Esophagus (tissue), 2 donors: Measurements from ENCODE around the gene UCP3. TPM values are rescaled to one million over a fixed set of nuclear protein-coding genes. Genes with fewer than 3 reads are reported as not detected.

ENCODE experiments used
- H3K27ac ChIP-seq, 2 donors: one replicate each; pipeline ENCODE4 v1.5.1; 2013; ENCODE audit warnings: low read depth in 2 of 2, mild to moderate bottlenecking in 2 of 2, inconsistent platforms in 1 of 2, low read length in 1 of 2, moderate library complexity in 1 of 2
- H3K27me3 ChIP-seq, 2 donors: one replicate each; pipeline ENCODE4 v1.6.1; 2013; ENCODE audit warnings: low read length in 2 of 2, control low read depth in 1 of 2, mild to moderate bottlenecking in 1 of 2; ENCODE audit not compliant: insufficient read depth in 2 of 2, control insufficient read depth in 1 of 2
- H3K36me3 ChIP-seq, 2 donors: one replicate each; pipeline ENCODE4 v1.6.1; 2013; ENCODE audit warnings: low read length in 1 of 2; ENCODE audit not compliant: control insufficient read depth in 2 of 2, insufficient read depth in 2 of 2
- H3K4me1 ChIP-seq, 2 donors: one replicate each; pipeline ENCODE4 v1.6.1; 2013; ENCODE audit warnings: low read length in 1 of 2; ENCODE audit not compliant: control insufficient read depth in 2 of 2, insufficient read depth in 2 of 2
- H3K4me3 ChIP-seq, 2 donors: one replicate each; pipeline ENCODE4 v1.5.1; 2013; ENCODE audit warnings: low read length in 2 of 2, mild to moderate bottlenecking in 2 of 2, low read depth in 1 of 2, moderate library complexity in 1 of 2
- H3K9me3 ChIP-seq, 2 donors: one replicate each; pipeline ENCODE4 v1.6.1; 2013; ENCODE audit warnings: mild to moderate bottlenecking in 2 of 2, low read depth in 1 of 2, low read length in 1 of 2, moderate library complexity in 1 of 2; ENCODE audit not compliant: control insufficient read depth in 2 of 2, insufficient read depth in 1 of 2
- WGBS, 2 donors: extraction: QIAGEN DNeasy Blood & Tissue Kit; methylation state at CpG; one replicate each; pipeline ENCODE4 v1.1.7; 2013; 5-methylcytosine and 5-hydroxymethylcytosine counted together
- polyA plus RNA-seq, 2 donors: library from polyadenylated mRNA; stranded (reverse); fragments of 200-250 nt; gene quantifications; one replicate each; pipeline ENCODE4 v1.2.3, GENCODE V29; 2013
- donor health status: healthy with polysubstance abuse.
- donor health status: Bipolar disorder and iron deficiency.

The UCP3 gene
- polyA plus RNA-seq, 2 donors: 0.41 to 1.4 TPM

DNA sequence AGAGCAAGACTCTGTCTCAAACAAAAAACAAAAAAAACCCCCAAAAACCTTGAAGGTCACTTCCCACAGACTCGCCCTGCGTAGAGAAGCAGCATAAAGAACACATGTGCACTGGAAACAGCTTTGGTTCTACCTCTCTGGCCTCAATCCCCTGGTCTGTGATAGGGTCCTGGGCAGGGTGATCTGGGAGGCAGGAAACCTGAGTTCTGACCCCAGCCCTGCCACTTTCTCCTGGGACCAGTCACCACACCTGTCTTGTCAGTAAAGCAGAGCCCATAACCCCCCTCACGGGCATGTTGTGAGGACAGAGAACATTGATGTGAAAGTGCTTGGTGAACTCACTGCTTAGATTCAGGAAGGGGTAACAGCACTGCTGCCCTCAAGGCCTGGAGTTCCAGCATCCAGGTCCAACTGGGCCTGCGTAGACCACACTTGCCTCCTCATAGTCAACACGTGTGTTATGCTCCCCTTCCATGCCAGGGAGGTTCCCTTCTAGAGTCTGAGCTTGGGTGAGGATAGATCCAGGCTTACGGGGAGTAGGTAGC is 37.6 kb downstream of the UCP3 start:
- Histone ChIP-seq H3K4me1 (peaks cover 6 to 12% of the 10 kb centered on the region in 2 donors), H3K36me3 (peaks cover 0 to 4% of the 10 kb centered on the region in 2 donors), H3K9me3 (no peaks in the 10 kb centered on the region), H3K27ac (no peak overlapping the region), H3K27me3 (no peaks in the 10 kb centered on the region), H3K4me3 (no peak overlapping the region)
- 83 to 84% methylated on average over 6 of the region's 6 CpGs for WGBS, 2 donors

DNA sequence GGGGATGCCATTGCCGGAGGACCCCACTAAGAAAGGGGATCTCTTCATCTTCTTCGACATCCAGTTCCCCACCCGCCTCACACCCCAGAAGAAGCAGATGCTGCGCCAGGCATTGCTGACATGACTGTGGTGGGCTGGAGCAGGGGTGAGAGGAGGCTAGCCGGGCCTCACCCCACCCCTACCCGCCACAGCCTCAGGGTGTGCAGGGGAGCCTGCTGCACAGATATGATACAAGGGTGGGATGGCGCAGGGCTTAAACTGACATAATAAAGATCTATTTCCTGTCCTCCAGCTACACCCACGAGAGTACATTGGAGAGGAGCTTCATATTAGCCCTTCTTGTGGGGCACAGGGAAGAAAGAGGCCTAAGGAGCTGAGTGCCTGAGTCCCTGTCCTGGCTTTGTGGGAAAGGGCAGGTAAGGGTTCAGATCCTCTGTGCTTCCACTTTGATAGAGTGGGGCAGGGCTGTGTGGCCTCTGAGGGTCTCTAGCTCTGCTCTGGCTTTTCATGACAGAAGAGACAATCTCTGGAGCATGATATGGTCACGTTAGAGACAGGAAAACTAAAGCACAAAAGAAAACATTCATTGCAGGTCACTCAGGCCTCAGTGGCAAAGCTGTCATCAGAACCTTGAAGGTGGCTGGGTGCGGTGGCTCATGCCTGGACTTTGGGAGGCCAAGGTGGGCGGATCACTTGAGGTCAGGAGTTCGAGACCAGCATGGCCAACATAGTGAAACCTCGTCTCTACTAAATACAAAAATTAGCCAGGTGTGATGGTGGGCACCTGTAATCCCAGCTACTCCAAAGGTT is 38.7 kb downstream of the UCP3 start:
- Histone ChIP-seq H3K4me3 (no peak overlapping the region), H3K9me3 (no peaks in the 10 kb centered on the region), H3K4me1 (peaks cover 6 to 12% of the 10 kb centered on the region in 2 donors), H3K36me3 (peaks cover 0 to 4% of the 10 kb centered on the region in 2 donors), H3K27ac (no peak overlapping the region), H3K27me3 (no peaks in the 10 kb centered on the region)
- WGBS, 2 donors: 79 to 82% methylated on average over 13 of the region's 13 CpGs

DNA sequence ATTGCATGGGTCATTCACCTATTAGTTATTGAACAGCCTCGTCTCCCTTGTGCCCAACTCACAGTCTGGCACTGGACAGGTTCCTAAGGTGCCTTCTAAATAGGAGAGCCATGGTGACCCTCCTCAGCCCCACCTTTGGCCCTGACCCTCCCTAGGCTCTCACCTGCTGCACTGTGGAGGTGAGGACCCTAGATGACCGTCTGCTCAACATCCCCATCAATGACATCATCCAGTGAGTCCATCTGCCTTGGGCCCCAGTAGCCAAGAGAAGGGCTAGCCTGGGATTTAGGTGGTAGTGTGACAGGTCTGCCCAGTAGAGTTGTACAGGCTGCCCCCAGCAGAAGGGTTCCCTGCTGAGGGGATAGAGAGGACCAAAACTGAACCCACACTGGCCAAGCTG is 39.8 kb downstream of the UCP3 start:
- WGBS, 2 donors: 75 to 81% methylated on average over 2 of the region's 2 CpGs
- Histone ChIP-seq H3K9me3 (no peaks in the 10 kb centered on the region), H3K4me1 (peaks cover 4 to 6% of the 10 kb centered on the region in 2 donors), H3K27ac (no peak overlapping the region), H3K4me3 (no peak overlapping the region), H3K27me3 (no peaks in the 10 kb centered on the region), H3K36me3 (no peaks in the 10 kb centered on the region)

DNA sequence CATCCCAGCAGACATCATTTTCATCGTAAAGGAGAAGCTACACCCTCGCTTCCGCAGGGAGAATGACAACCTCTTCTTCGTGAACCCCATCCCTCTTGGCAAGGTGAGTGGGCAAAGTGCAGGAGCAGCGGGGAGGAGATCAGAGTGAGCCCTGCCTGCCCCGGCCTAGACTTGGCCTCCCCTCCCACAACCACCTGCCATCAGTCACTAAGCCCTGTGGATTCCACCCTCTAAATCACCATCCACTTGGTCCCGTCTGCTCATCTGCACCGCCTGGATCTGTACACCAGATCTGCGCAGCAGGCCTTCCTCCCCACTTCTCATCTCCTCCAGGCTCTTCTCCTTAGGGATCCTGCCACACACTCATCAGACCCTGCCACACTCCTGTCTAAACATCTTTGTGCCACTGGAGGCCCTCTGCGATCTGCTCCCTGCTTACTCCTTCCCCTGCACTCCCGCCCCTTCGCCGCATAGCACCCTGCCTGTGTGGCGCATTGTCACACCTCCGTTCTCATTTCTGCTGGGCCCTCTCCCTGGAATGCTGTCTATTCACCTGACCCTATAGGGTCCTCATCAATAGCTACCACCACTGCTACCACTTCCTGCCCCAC is 40.4 kb downstream of the UCP3 start:
- Histone ChIP-seq H3K4me1 (peaks cover 0 to 3% of the 10 kb centered on the region in 2 donors), H3K4me3 (no peak overlapping the region), H3K27ac (no peak overlapping the region), H3K27me3 (no peaks in the 10 kb centered on the region), H3K9me3 (no peaks in the 10 kb centered on the region), H3K36me3 (no peaks in the 10 kb centered on the region)
- 89 to 91% methylated on average over 15 of the region's 15 CpGs for WGBS, 2 donors

DNA sequence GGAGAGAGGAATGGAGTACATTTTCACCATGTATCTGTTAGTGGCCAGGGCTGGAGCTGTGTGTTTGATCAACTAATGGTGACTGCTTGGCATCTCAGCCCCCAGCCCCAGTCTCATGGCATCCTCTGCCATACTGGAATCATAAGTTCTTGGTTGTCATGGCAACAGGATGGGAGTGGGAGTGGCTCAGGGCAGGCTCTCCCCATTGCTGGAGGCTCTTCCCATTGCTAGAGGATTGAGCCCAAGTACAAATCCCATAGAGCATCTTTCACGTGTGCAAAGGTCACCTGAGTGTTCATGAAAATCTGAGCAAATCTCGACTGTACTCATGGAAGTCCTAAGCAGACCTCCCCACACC is 43.1 kb downstream of the UCP3 start:
- Histone ChIP-seq H3K4me1 (no peaks in the 10 kb centered on the region), H3K36me3 (no peaks in the 10 kb centered on the region), H3K4me3 (no peak overlapping the region), H3K27me3 (no peaks in the 10 kb centered on the region), H3K27ac (no peak overlapping the region), H3K9me3 (no peaks in the 10 kb centered on the region)
- 54 to 58% methylated on average over 2 of the region's 2 CpGs for WGBS, 2 donors

DNA sequence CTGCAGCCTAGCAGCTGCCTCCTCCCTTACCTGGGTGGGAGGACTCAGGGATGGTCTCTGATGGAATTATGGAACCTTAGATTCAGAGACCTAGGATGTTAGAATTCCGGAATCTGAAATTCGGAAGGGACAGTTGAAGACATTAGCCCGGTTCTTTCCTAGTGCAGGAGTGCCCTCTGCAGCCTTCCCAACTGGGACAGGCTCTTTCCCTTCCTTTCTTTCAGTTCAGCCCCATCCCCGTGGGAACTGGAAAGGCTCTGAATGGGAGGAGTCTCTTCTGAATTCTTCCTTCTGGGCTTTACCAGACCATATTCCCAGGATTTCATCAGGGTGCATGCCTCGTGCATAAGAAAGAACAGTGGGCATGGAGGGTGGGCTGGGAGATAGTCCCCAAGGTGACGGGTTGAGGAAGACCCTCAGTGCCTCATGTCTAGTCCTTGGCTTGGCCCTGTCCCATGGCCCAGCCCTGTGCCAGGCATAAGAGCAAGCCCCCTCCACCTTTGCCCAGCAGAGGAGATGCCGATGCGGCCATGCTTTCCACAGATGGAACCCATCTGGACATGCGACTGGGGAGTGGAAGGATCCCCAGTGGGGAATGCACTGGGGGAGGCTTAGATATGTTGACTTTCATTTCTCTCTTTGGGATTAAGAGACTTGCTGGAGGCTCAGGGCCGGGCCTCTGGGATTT is 43.7 kb downstream of the UCP3 start:
- 60 to 67% methylated on average over 10 of the region's 10 CpGs for WGBS, 2 donors
- Histone ChIP-seq H3K36me3 (no peaks in the 10 kb centered on the region), H3K9me3 (no peaks in the 10 kb centered on the region), H3K4me3 (no peak overlapping the region), H3K27me3 (no peaks in the 10 kb centered on the region), H3K4me1 (no peaks in the 10 kb centered on the region), H3K27ac (no peak overlapping the region)

DNA sequence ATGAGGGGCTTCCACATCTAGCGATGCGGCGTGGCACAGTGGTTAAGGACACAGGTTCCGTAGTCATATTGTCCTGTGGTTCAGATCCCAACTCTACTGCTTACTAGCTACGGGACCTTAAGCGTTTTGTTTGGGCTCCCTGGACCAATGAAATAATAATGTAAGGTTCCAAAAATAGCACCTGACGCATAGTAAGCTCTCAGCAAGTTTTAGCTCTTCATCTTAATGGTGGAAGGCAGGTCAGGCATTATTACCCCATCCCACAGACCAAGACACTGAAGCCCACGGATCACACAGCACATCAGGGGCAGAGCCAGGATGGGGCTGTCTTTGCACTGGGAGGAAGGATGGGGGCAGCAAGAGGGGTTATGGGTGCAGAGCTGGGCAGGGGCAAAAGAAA is 45.0 kb downstream of the UCP3 start:
- H3K4me3 ChIP-seq: no peak overlapping the region
- WGBS, 2 donors: 74 to 77% methylated on average over 8 of the region's 8 CpGs
- no peaks in the 10 kb centered on the region for H3K36me3 ChIP-seq

DNA sequence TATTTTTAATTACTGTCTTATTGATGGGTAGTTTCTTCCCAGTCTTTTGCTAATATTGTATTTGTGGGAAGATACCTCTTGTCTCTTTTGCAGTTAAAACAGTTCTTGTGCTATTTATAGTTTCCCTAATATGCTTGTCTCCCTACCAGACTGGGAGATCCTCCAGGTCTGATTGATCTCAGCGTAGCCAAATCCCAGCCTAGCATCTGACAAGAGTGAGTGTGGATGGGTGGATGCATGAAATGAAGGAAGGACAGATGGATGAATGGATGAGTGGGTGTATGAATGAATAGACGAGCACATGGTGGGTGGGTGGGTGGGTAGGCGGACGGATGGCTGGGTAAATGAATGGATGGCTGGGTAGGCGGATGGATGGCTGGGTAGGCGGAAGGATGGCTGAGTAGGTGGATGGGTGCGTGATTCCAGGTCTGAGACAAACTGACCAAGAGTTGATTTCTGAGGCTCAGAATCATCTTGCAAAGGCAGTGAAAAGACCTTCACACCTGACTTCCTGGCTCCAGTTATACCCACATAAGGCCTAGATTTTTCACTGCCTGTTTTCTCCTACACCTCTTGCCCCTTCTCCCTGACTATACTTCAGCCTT is 46.7 kb downstream of the UCP3 start:
- H3K9me3 ChIP-seq: no peaks in the 10 kb centered on the region
- WGBS, 2 donors: 69 to 83% methylated on average over 7 of the region's 7 CpGs
- H3K27me3 ChIP-seq: no peaks in the 10 kb centered on the region
- H3K36me3 ChIP-seq: no peaks in the 10 kb centered on the region
- H3K27ac ChIP-seq: no peak overlapping the region
- H3K4me3 ChIP-seq: no peak overlapping the region
- H3K4me1 ChIP-seq: peaks cover 0 to 2% of the 10 kb centered on the region in 2 donors

More for the DNA sequence above, 45.0 kb downstream of the UCP3 start:
- Histone ChIP-seq H3K9me3 (no peaks in the 10 kb centered on the region), H3K27me3 (no peaks in the 10 kb centered on the region), H3K4me1 (peaks cover 0 to 2% of the 10 kb centered on the region in 2 donors), H3K27ac (no peak overlapping the region)

DNA sequence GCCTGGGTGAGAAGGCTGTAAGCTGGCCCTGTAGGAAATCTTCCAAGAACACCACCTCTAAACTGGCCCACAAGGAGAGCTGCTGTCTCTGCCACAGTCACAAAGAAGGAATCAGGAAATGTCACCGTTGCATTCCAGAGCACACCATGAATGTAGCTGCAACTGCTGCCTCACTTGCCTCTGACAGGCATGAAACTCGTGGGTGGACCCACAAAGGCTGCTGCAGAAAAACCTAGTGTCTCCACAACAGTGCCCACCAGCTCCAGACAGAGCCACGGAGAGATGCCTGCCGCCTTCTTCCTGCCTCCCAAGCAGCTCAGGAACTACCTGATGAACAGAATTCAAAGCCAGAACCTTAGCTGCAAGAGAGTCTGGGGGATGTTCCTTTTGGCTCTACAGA is 47.6 kb downstream of the UCP3 start:
- Histone ChIP-seq H3K4me1 (peaks cover 0 to 2% of the 10 kb centered on the region in 2 donors), H3K27me3 (no peaks in the 10 kb centered on the region), H3K27ac (no peak overlapping the region), H3K36me3 (no peaks in the 10 kb centered on the region), H3K9me3 (no peaks in the 10 kb centered on the region), H3K4me3 (no peak overlapping the region)
- WGBS, 2 donors: 65 to 68% methylated on average over 4 of the region's 4 CpGs
